Panc1 (cell line): ENCODE measurements around the gene PIBF1.

Experiments used
- POLR2AphosphoS5 ChIP-seq: IDR thresholded peaks from 2 replicates; pipeline ENCODE4 v1.6.1; 2012; ENCODE audit warnings: mild to moderate bottlenecking, low read depth, low read length, moderate library complexity
- SIN3A ChIP-seq: IDR thresholded peaks from 2 replicates; pipeline ENCODE4 v1.6.1; 2012; ENCODE audit warnings: low read depth, mild to moderate bottlenecking, low read length, moderate library complexity, borderline replicate concordance; ENCODE audit not compliant: insufficient read depth
- TCF7L2 ChIP-seq: IDR thresholded peaks from 2 replicates; pipeline ENCODE4 v1.6.1; 2011; ENCODE audit warnings: mild to moderate bottlenecking, low read depth, low read length, inconsistent platforms
- TF ChIP-seq, protein P1 (sequence below): fragments of 450-650 bp; IDR thresholded peaks from 2 replicates; pipeline ENCODE4 v1.5.1; 2017; ENCODE audit warnings: mild to moderate bottlenecking

DNA sequence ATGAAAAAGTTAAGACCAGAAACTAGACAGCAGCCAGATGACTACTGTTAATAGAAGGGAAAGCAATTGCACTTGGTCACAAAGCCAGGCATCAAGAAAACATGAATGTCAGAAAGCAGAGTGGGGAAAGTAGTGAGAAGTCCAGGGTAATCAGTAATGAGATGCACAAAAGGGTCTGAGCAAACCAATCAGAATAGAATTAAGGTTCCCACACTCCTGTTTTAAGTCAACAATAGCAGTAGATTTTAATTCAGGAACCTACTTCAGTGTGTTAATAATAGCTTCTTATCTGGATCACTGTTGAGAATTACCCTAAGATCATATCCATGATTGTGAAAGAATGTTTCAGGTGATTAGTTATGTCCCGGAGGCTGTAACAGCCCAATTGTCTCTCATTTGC is 204.3 kb downstream of the PIBF1 start:
- no peak for TF ChIP-seq SIN3A
- TF ChIP-seq, protein P1, sequence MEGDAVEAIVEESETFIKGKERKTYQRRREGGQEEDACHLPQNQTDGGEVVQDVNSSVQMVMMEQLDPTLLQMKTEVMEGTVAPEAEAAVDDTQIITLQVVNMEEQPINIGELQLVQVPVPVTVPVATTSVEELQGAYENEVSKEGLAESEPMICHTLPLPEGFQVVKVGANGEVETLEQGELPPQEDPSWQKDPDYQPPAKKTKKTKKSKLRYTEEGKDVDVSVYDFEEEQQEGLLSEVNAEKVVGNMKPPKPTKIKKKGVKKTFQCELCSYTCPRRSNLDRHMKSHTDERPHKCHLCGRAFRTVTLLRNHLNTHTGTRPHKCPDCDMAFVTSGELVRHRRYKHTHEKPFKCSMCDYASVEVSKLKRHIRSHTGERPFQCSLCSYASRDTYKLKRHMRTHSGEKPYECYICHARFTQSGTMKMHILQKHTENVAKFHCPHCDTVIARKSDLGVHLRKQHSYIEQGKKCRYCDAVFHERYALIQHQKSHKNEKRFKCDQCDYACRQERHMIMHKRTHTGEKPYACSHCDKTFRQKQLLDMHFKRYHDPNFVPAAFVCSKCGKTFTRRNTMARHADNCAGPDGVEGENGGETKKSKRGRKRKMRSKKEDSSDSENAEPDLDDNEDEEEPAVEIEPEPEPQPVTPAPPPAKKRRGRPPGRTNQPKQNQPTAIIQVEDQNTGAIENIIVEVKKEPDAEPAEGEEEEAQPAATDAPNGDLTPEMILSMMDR, result no peak
- no peak for TF ChIP-seq POLR2AphosphoS5
- no peak for TF ChIP-seq TCF7L2
